ENCODE data around the gene PCBP2. TPM values are rescaled to one million over a fixed set of nuclear protein-coding genes. Genes with fewer than 3 reads are reported as not detected.

The PCBP2 gene
- polyA plus RNA-seq, 2 of the 4 experiments (the other 2 are of a cell fraction): 367 to 546 TPM

DNA sequence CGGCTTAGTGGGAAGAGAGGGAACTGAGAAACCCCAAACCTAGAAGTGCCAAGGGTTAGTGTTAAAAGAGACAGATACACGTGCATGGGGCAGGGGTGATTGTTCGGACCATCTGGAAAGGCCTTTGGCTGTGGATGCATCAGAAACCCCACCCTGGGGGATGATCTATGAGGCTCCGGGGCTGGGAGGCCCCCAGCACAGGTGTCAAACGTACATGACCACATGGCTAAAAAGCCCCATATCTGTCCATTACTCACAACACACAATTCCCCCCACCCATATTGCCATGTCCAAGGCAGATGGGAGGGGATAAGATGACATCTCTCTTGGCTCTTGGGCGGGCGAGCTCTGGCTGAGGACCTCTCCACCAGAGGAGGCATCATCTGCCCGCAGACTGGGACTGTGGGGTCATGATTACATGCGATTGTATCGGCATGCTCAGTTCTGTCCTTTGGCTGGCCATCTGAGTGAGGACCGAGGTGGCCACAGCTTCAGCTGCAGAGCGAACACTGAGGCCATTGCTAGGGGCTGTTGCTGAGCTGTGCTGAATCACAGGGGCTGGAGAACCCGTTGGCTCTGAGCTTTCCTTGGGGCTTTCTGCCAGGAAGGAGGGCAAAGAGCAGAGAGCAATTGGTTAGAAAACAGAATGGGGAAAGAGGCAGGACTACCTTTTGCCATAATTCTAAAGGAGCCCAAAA lies 65.0 kb downstream of the PCBP2 start:
- no peak for ATAC-seq
- TF ChIP-seq RCOR1 (IDR thresholded peaks at IDR 0.05; ENCODE audit: low read depth, low read length) (no peak), ZNF302 (CRISPR knock-in tag; IDR thresholded peaks at IDR 0.05) (no peak), FOSL2 (IDR thresholded peaks at IDR 0.05) (no peak), FOSL2 (CRISPR knock-in tag; IDR thresholded peaks at IDR 0.05) (no peak), MAFK (IDR thresholded peaks at IDR 0.05; ENCODE audit: partially characterized antibody) (no peak), ESRRA (IDR thresholded peaks at IDR 0.05; ENCODE audit: borderline replicate concordance, low read length) (no peak), POLR2AphosphoS2 (conservative IDR thresholded peaks at IDR 0.05; ENCODE audit: low read length) (no peak), HOXA7 (CRISPR knock-in tag; IDR thresholded peaks at IDR 0.05) (no peak), RAD21 (conservative IDR thresholded peaks at IDR 0.05 in 1 of 2, IDR thresholded peaks at IDR 0.05 in 1 of 2) (no peak), KDM5A (IDR thresholded peaks at IDR 0.05) (no peak), HDAC2 (IDR thresholded peaks at IDR 0.05) (no peak), EHF (CRISPR knock-in tag; IDR thresholded peaks at IDR 0.05) (no peak), PHF8 (IDR thresholded peaks at IDR 0.05; ENCODE audit: borderline replicate concordance, low read depth) (no peak)
- TF ChIP-seq, protein P1, sequence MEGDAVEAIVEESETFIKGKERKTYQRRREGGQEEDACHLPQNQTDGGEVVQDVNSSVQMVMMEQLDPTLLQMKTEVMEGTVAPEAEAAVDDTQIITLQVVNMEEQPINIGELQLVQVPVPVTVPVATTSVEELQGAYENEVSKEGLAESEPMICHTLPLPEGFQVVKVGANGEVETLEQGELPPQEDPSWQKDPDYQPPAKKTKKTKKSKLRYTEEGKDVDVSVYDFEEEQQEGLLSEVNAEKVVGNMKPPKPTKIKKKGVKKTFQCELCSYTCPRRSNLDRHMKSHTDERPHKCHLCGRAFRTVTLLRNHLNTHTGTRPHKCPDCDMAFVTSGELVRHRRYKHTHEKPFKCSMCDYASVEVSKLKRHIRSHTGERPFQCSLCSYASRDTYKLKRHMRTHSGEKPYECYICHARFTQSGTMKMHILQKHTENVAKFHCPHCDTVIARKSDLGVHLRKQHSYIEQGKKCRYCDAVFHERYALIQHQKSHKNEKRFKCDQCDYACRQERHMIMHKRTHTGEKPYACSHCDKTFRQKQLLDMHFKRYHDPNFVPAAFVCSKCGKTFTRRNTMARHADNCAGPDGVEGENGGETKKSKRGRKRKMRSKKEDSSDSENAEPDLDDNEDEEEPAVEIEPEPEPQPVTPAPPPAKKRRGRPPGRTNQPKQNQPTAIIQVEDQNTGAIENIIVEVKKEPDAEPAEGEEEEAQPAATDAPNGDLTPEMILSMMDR (IDR thresholded peaks at IDR 0.05): no peak
- TF ChIP-seq, protein P2, sequence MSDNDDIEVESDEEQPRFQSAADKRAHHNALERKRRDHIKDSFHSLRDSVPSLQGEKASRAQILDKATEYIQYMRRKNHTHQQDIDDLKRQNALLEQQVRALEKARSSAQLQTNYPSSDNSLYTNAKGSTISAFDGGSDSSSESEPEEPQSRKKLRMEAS (IDR thresholded peaks at IDR 0.05): no peak
- TF ChIP-seq, protein P3, sequence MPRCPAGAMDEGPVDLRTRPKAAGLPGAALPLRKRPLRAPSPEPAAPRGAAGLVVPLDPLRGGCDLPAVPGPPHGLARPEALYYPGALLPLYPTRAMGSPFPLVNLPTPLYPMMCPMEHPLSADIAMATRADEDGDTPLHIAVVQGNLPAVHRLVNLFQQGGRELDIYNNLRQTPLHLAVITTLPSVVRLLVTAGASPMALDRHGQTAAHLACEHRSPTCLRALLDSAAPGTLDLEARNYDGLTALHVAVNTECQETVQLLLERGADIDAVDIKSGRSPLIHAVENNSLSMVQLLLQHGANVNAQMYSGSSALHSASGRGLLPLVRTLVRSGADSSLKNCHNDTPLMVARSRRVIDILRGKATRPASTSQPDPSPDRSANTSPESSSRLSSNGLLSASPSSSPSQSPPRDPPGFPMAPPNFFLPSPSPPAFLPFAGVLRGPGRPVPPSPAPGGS (IDR thresholded peaks at IDR 0.05): no peak
- DNase-seq (ENCODE audit: low read depth in 1 of 2, low spot score in 1 of 2): no peak
- Histone ChIP-seq H3K4me3 (no peak overlapping the region), H3K27ac (no peak overlapping the region), H3K9me3 (no peaks in the 10 kb centered on the region), H3K4me1 (no peaks in the 10 kb centered on the region), H3K4me2 (no peak overlapping the region)
- POLR2A ChIA-PET: no interaction called here
- CTCF ChIA-PET: interaction anchor here (1.5 to 9.8 kb wide), 2 partner anchors 10 to 165 kb away, joined by 4 to 104 read pairs; partner anchors contain the start of genes NPFF and TARBP2
- no peak for FAIRE-seq
- WGBS (ENCODE audit: missing lambda C conversion rate): 89% methylated on average over 13 of the region's 13 CpGs

GRCh38 chr12:53518381-53518780 lies 66.5 kb downstream of the PCBP2 start:
- no peaks in the 10 kb centered on the region for H3K9me3 ChIP-seq
- H3K4me3 ChIP-seq: no peak overlapping the region
- ChIA-PET POLR2A (no interaction called here), CTCF (interaction anchor here (0.9 to 9.8 kb wide), 4 partner anchors 12 to 197 kb away, joined by 3 to 104 read pairs (median 4); partner anchors contain the start of genes AAAS, NPFF and TARBP2)
- no peak for DNase-seq (ENCODE audit: low read depth in 1 of 2, low spot score in 1 of 2)
- no peak for FAIRE-seq
- TF ChIP-seq FOSL2 (IDR thresholded peaks at IDR 0.05): no peak
- TF ChIP-seq FOSL2 (CRISPR knock-in tag; IDR thresholded peaks at IDR 0.05): peak; percentile 66
- no peak for TF ChIP-seq CBX2 (IDR thresholded peaks at IDR 0.05; ENCODE audit: borderline replicate concordance, low read depth)
- ATAC-seq: no peak
- no peak overlapping the region for H3K4me2 ChIP-seq
- 68% methylated on average over 5 of the region's 5 CpGs for WGBS (ENCODE audit: missing lambda C conversion rate)
- no peak overlapping the region for H3K27ac ChIP-seq
- no peaks in the 10 kb centered on the region for H3K4me1 ChIP-seq

GRCh38 chr12:53523131-53523530 lies 71.2 kb downstream of the PCBP2 start:
- Histone ChIP-seq H3K27ac (no peak overlapping the region), H3K9me3 (no peaks in the 10 kb centered on the region), H3K4me1 (no peaks in the 10 kb centered on the region), H3K4me2 (no peak overlapping the region), H3K4me3 (no peak overlapping the region)
- TF ChIP-seq POLR2A (IDR thresholded peaks at IDR 0.05; ENCODE audit: low read length): no peak
- TF ChIP-seq MAZ (IDR thresholded peaks at IDR 0.05; ENCODE audit: borderline replicate concordance, low read depth, low read length): no peak
- TF ChIP-seq MYC (IDR thresholded peaks at IDR 0.05; ENCODE audit: borderline replicate concordance, low read length): no peak
- no peak for TF ChIP-seq HOXA7 (CRISPR knock-in tag; IDR thresholded peaks at IDR 0.05)
- TF ChIP-seq HOXB5 (CRISPR knock-in tag; IDR thresholded peaks at IDR 0.05): no peak
- TF ChIP-seq EP300 (IDR thresholded peaks at IDR 0.05): no peak
- no peak for TF ChIP-seq RNF2 (IDR thresholded peaks at IDR 0.05; ENCODE audit: borderline replicate concordance, low read depth)
- TF ChIP-seq CHD4 (IDR thresholded peaks at IDR 0.05; ENCODE audit: borderline replicate concordance): no peak
- no peak for TF ChIP-seq HES2 (IDR thresholded peaks at IDR 0.05)
- no peak for TF ChIP-seq BHLHE40 (IDR thresholded peaks at IDR 0.05; ENCODE audit: low read depth, low read length)
- TF ChIP-seq, protein P4, sequence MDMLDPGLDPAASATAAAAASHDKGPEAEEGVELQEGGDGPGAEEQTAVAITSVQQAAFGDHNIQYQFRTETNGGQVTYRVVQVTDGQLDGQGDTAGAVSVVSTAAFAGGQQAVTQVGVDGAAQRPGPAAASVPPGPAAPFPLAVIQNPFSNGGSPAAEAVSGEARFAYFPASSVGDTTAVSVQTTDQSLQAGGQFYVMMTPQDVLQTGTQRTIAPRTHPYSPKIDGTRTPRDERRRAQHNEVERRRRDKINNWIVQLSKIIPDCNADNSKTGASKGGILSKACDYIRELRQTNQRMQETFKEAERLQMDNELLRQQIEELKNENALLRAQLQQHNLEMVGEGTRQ (IDR thresholded peaks at IDR 0.05): no peak
- no peak for TF ChIP-seq TP53 (CRISPR knock-in tag; IDR thresholded peaks at IDR 0.05)
- no peak for TF ChIP-seq JUN (IDR thresholded peaks at IDR 0.05)
- no peak for TF ChIP-seq ZC3H11A (IDR thresholded peaks at IDR 0.05)
- TF ChIP-seq CHD2 (IDR thresholded peaks at IDR 0.05; ENCODE audit: low read length, partially characterized antibody): no peak
- TF ChIP-seq EHF (CRISPR knock-in tag; IDR thresholded peaks at IDR 0.05): no peak
- TF ChIP-seq CBX2 (IDR thresholded peaks at IDR 0.05; ENCODE audit: borderline replicate concordance, low read depth): no peak
- TF ChIP-seq ZSCAN20 (CRISPR knock-in tag; IDR thresholded peaks at IDR 0.05): no peak
- CTCF ChIA-PET: interaction anchor here (0.6 to 9.8 kb wide), 5 partner anchors 17 to 171 kb away, joined by 3 to 104 read pairs (median 4); partner anchors contain the start of genes NPFF and TARBP2
- DNase-seq (ENCODE audit: low read depth in 1 of 2, low spot score in 1 of 2) (no peak), ATAC-seq (no peak), FAIRE-seq (no peak)
- WGBS (ENCODE audit: missing lambda C conversion rate): 81% methylated on average over 3 of the region's 3 CpGs
- POLR2A ChIA-PET: interaction anchor here (1.0 kb wide), 1 partner anchor 22 kb away, joined by 3 read pairs; the partner anchor contains the start of gene TARBP2

Measured in A549 (cell line).